Dermis blood vessel endothelial cell (primary cell): ENCODE results near the gene HS2ST1. TPM values are rescaled to one million over a fixed set of nuclear protein-coding genes. Genes with fewer than 3 reads are reported as not detected.
"Not testable (repeated sequence)": the region's sequence is repeated elsewhere in the genome, so short reads cannot be mapped to it uniquely, and the experiment has no call there.

ENCODE experiments used
- DNase-seq: peaks from one replicate; pipeline ENCODE4 v3.0.0; 2010
- total RNA-seq: library from RNA; depleted of rRNA; stranded (reverse); fragments of >200 nt; gene quantifications from 2 replicates; pipeline ENCODE4 v1.2.3, GENCODE V29; 2014

The HS2ST1 gene
- 17.7 and 24.3 TPM in 2 replicates for total RNA-seq

DNA sequence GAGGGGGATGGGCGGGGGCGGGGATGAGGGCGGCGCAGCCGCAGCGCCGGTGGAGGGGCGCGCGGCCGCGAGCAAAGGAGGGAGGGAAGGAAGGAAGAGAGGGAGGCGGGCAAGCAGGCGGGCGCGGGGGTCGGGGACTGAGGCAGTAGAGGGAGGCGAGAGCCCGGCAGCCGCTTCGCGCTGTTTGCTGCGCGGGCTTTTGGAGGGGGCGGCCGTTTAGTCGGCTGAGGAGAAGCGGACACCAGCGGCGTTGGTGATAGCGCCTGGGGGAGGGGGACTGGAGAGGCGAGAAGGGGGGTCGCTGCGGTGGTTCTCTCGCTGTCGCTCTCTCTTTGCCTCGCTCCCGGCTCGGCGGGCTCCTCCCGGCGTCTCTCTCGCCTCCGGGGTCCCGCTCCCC, at the start of gene HS2ST1:
Gene HS2ST1 (plus strand): TSS at position 35 of the 397 bp plus-strand sequence.
- DNase-seq = no peak

DNA sequence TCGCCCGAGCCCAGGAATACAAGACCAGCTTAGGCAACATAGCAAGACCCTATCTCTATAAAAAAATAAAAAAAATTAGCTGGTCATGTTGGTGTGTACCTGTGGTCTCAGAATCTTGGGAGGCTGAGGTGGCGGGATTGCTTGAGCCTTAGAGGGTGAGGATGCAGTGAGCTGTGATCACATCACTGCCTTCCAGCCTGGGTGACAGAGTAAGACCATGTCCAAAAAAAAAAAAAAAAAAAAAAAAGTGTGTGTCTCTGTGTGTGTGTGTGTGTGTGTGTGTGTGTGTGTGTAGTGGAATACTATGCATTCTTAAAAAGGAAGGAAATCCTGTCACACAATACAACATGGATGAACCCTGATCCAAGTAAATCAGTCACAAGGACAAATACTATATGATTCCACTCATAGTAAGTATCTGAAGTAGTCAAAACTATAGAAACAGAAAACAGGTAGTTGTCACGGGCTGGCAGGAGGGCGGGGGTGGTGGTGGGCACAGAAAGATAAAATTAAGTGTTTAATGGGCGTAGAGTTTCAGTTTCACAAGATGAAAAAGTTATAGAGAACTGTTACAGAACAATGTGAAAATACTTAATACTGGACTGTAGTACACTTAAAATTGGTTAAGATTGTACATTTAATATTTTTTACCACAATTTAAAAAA, 48.3 kb upstream of the HS2ST1 start:
- DNase-seq = no peak

DNA sequence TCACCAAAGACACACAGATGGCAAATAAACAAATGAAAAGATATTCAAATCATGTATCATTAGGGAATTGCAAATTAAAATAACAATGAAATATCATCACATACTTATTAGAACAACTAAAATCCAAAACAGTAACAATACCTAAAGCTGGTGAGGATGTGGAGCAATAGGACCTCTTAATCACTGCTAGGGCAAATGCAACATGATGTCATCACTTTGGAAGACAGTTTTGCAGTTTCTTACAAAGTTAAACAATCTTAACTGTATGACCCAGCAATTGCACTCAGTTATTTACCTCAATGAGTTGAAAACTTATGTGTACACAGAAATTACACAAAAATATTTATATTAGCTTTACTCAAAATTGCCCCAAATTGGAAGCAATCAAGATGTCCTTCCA, 47.8 kb upstream of the HS2ST1 start:
- DNase-seq = no peak

DNA sequence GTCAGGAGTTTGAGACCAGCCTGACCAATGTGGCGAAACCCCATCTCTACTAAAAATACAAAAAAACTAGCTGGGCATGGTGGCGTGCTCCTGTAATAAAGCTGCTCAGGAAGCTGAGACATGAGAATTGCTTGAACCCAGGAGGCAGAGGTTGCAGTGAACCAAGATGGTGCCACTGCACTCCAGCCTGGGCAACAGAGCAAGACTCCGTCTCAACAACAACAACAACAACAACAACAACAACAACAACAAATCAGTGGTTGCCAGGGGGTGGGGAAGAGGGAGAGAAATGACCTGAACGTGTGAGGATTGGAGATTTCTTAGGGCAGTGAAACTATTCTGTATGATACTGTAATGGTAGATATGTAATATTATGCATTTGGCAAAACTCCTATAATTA, 47.2 kb upstream of the HS2ST1 start:
- DNase-seq = not testable (repeated sequence)

DNA sequence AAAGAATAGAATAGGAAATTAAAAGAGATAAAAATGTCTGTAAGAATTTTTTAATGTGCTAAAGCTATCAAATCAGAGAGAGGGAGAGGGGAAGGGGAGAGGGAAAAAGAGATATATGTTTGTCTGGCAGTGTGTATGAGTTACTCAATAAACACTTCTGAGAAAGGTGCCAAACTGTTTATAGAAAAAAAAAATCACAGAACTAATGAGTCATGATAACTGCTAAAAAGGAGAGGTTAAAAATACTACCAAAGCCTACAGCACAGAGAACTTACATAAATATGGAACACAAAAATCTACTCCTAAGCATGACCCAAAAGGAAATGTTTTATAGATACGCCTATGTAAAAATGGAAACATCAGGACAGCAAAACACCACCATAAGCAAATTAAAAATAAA, 46.0 kb upstream of the HS2ST1 start:
- DNase-seq = peak; percentile 15

DNA sequence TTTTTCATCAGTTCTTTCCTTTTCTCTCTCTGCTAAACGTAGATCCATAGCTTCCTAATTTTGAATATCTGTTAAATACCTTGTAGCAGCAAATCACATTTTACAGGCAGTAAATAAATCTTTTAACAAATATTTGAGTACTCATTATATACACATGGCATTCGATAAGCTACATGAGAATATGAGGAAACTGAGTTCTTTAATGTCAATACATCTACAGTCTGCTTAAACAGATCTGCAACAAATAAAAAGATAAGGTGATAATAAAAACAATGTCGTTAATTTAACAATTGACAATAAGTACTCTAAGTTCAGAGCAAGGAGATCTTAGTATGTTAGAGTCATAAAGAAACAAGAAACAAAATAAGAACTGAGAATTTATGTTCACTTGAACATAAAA, 43.4 kb upstream of the HS2ST1 start:
- no peak for DNase-seq

DNA sequence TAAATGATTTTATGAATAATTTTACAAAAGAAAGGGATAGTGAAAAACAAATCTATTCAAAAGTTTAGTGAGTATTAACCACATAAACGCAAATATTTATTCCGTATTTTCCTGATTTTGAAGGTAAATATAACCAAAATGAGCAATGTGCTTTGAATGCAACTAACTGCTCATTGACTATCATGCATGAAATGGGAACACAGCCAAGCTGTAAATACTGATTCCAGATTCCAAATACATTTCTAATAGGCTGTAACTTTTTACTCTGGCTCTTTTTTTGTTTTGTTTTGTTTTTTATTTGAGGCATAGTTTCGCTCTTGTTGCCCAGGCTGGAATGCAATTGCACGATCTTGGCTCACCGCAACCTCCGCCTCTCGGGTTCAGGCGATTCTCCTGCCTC, 42.3 kb upstream of the HS2ST1 start:
- DNase-seq = no peak

DNA sequence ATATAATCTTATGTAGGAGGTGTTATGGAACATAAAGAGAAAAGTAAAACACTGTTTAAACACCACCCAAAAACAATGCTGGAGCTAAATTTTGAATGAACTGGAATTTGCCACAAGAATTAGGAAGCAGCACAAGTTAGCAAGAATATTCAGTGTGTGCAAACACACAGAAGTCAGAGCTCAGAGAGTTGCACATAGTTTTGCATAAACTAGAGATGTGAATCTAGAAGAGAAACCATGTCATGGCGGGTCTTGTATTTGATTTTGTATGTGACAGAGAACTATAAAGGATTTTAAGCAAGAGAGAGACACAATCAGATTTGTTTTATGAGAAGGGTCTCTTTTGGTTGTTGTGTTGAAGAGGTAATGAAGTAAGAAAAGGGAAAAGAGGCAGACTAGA, 38.7 kb upstream of the HS2ST1 start:
- no peak for DNase-seq

DNA sequence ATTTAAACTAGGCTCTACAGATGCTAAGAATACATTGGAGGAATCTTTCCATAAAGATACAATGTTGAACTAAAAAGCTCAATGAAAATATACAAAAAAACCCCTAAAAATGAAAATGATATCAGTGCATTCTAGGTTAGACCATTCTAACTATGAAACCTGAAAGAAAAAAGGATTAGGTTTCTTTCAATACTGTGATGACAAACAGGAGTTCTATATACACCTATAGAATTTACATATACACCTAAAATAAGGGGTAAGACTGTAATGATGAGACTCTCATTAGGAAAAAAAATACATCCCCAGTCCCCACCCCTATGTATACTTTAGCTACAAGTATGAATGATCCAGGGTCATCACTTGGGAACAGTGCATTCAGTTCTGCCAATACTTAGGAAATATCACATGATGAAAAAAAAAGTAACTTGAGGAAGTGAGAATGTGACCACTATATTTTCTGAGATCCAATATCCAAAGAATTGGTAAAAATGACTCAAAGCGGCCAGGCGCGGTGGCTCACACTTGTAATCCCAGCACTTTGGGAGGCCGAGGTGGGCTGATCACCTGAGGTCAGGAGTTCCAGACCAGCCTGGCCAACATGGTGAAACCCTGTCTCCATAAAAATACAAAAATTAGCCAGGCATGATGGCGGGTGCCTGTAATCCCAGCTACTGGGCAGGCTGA, 26.8 kb upstream of the HS2ST1 start:
- DNase-seq = no peak

DNA sequence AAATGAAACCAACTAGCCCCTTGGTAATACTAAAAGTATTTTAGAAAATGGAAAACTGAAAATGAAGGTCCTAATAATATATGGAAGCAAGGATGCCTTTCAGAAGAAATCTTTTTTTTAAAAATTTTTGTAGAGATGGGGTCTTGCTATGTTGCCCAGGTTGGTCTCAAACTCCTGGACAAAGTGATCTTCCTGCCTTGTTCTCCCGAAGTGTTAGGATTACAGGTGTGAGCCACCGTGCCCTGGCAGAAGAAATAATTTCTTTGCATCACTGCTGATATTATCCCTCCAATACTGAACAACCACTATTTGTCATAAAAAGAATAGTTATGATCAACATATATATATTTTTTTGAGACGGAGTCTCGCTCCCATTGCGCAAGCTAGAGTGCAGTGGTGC, 26.1 kb upstream of the HS2ST1 start:
- DNase-seq = no peak

DNA sequence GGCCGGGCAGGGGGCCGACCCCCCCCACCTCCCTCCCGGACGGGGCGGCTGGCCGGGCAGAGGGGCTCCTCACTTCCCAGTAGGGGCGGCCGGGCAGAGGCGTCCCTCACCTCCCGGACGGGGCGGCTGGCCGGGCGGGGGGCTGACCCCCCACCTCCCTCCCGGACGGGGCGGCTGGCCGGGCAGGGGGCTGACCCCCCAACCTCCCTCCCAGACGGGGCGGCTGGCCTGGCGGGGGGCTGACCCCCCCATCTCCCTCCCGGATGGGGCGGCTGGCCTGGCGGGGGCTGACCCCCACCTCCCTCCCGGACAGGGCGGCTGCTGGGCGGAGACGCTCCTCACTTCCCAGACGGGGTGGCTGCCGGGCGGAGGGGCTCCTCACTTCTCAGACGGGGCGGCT, 15.0 kb upstream of the HS2ST1 start:
- not testable (repeated sequence) for DNase-seq

DNA sequence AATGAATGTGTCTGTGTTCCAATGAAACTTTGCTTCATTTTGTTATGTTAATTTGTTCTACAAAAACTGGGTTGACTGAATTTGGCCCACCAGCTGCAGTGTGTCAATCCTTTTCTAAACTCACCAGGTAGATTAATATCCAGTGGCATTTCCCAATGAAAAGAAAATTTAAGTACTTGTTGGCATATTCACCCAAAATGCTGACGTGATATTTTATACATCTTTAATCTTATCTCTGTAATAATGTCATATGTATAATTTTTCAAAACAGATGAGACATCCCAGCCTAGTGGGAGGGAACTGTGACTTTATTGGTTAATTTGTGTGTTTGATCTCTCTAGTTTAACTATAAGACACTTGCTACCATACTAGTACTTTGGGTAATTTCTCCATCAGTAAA, 8.6 kb upstream of the HS2ST1 start:
- no peak for DNase-seq

DNA sequence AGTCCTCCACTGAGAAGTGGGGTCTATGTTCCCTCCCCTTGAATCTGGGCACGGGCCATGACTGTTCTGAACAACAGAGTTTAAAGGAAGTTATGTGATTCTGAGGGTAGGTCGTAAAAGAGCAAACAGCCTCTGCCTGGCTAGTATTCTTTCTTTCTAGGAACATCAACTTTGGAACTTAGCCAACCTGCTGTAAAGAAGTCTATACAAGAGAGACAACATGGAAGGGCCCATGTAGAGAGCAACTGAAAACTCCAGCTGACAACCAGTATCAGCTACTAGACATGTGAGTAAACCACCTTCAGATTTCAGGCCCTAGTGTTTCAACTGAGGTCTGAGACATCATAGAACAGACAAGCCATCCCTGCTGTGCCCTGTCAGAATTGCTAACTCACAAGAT, 8.0 kb upstream of the HS2ST1 start:
- peak; percentile 51 for DNase-seq

DNA sequence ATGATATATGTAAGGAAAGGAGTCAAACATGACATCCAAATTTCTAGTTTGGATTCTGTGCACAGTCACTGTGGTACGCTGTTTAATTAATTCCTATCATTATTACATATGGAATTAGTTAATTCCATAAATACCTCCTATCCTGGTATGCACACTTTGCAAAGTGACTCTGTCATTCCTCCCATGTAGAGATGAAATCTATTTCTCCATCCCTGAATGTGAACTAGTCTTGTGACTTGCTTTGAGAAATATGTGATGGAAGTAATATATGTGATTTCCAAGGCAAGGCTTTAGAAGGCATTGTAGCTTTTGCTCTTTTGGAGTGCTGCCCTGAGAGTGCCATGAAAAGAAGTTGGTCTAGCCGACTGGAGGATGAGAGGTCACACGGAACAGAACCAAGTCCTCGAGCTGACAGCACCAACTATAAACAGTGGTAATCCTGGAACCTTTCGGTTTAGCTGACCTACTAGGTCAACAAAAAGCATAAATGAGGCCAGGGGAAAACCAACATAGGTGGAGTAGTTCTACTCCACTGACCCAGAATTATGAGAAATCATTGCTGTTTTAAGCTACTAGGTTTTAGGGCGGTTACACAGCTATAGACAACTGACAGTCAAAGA, 2.0 kb upstream of the HS2ST1 start:
- DNase-seq = peak; percentile 8

DNA sequence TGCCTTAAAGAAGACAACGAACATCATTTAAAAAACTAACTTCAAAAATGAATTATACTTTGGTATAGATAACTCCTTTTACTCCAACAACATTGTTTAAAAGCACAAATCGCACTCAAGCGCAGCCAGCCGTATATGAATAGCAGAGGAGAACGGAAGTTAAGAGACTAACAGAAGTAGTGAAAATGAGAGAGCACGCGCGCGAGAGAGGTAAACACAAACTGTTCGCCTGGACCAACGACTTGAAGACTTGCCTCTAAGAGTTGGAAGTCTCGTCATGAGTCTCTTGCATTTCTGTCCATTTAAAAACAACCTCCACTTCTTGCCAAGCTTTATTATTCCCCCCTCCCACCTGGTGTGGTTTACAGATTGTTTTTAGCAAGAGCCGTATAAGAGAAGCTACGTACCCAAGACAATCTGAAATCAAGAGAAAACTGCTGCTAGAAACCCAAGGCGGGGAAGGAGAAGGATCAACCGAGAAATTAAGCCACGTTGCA, 988 bp upstream of the HS2ST1 start:
- peak; percentile 61 for DNase-seq

DNA sequence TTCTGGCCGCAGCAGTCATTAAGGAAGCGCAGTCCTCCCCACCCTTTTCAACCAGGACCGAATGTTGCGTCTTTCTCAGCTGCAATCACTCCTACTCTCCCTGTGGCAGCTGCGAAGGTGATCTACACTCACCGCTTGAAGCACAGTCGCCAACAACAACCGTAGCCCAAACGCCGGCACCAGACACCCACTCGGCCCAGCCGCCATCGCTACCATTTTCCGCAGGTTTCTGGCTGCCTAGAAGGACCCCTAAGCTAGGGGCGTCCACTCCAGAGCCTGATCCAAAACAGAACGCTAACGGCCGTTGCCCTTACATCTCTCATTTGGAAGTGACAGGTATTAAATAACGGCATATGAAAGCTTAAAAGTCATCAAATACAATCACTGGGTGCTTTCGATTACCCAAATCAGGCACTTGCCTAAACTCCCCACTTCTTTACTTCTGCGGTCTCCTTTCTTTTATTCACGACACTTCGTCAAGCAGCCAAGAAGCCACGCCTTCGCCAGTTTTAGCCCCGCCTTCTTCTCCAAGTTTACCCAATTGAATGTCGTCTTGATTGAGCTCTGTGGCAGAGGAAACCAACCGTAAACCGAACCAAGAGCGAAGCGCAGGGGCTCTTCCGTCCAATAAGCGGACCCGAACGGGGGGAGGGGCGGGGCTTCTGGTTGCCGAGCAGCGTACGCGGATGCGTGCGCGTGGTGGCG, 387 bp upstream of the HS2ST1 start, which contains the start of gene SELENOF:
Gene SELENOF (minus strand): TSS at position 231 of the 705 bp plus-strand sequence. CDS start 15 bp downstream, at position 216.
- DNase-seq = peak; percentile 100

DNA sequence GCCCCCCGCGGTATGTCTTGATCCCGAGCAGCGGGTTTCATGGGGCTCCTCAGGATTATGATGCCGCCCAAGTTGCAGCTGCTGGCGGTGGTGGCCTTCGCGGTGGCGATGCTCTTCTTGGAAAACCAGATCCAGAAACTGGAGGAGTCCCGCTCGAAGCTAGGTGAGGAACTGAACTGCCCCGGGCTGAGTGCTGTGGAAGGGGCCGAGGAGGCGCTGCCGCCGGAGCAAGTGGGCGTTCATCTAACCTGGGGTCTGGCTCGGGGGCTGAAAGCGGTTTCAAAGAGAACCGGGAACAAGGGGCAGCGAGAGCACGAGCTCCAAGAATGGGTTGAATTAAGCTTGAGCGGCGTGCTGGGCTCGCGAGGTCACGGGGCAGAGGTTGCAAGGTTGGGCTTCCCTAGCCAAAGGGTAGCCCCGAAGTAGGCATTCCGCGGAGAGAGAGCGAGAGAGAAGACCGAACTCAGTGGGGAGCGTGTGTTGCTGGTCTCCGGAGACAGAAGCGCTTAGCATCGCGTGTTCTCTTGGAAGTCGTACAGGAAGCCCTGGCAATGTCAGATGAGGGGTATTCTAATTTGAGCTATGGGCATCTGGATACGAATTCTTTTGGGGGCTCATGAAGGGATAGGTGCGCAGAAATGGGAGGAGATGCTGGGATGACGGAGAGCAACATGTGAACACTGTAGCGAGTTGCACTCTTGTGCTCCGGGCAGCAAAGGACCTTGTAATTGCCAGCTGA, 732 bp downstream of the HS2ST1 start:
- peak; percentile 71 for DNase-seq

DNA sequence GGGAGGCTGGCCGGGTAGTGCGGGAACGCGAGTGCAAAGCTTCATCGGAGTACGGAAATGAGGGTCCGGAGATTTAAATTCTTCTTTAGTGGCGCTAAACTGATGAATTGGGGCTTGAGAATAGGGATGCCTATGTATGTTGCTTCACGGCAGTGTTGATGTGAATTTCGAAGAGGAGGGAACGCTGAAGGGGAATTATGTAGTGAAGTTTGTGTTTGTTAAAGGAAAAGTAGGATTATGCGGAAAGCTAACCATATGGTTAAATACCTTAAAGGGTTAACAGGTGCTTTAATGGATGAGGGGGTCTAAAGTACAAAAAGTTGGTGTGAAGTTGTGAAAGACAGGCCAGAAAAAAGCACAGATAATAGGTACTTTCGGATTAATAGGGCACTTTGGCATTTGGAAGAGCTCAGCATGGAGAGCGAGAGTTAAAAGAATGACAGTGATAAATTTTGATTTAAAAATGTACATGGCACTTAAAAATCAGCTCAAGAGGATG, 1.4 kb downstream of the HS2ST1 start:
- DNase-seq = no peak

DNA sequence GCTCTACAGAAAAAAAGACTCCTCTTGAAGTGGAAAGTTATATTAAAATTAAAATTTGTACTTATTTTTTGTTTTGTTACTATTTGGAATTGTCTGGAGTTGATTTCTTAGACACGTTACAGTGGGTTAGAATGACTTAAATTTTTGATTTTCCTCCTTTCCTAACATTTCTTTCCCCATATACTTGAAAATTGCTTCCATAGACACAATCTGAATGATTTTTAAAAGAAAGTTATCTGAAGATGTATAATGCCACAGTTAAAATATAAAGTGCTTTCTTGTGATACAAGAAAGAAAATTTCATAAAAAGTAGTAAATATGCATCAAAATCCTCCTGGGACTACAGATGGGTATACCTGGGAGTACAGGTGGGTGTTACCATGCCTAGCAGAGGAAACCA, 2.3 kb downstream of the HS2ST1 start:
- no peak for DNase-seq

DNA sequence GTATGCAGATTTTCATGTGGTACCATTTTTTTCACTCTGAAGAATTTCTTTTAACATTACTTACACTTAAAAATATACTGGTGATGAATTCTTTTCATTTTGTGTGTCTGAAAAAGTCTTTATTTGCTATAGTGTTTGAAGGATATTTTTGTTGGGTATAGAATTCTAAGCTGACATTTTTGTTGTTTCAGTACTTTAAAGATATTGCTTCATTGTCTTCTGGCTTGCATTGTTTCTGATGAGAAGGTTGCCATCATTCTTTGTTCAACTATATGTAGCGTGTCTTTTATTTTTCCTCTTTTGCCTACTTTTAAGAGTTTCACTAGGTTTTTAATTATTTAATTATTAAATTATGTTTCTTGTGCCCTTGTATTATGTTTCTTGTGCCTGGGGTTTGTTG, 8.0 kb downstream of the HS2ST1 start:
- DNase-seq = no peak

DNA sequence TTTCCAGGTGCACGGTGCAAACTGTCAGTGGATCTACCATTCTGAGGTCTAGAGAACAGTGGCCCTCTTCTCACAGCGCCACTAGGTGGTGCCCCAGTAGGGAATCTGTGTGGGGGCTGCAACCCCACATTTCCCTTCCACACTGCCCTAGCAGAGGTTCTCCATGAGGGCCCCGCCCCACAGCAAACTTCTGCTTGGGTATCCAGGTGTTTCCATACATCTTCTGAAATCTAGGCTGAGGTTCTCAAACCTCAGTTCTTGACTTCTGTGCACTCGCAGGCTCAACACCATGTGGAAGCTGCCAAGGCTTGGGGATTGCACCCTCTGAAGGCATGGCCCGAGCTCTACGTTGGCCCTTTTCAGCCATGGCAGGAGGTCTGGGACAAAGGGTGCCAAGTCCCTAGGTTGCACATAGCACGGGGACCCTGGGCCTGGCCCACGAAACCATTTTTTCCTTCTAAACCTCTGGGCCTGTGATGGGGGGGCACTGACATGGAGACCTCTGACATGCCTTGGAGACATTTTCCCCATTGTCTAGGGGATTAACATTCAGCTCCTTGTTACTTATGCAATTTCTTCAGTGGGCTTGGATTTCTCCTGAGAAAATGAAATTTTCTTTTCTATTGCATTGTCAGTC, 10.0 kb downstream of the HS2ST1 start:
- DNase-seq = no peak

DNA sequence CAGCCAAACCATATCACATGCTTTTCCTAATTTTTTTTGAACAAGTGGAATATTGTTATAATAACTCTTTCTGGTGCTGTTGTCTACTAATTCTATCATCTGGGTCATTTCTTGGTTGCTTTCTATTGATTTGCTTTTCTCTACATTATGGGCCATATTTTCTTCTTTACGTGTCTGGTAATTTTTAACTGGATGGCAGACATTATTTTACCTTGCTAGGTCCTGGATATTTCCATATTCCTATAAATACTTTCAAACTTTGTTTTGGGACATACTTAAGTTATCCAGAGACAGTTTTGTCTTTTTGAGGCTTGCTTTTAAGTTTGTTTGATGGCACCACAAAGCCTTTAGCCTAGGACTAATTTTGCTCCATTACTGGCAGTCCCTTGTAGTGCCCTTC, 11.3 kb downstream of the HS2ST1 start:
- no peak for DNase-seq
